NCI-H146 treated with DMSO at 0.1 percent for 48 hours (cell line): Measurements from ENCODE around the gene POSTN.

Experiments
- DNase-seq: peaks from one replicate; lab custom pipeline; 2025; ENCODE audit not compliant: unreplicated experiment; lab: John Stamatoyannopoulos, UW

The POSTN gene, protein sequence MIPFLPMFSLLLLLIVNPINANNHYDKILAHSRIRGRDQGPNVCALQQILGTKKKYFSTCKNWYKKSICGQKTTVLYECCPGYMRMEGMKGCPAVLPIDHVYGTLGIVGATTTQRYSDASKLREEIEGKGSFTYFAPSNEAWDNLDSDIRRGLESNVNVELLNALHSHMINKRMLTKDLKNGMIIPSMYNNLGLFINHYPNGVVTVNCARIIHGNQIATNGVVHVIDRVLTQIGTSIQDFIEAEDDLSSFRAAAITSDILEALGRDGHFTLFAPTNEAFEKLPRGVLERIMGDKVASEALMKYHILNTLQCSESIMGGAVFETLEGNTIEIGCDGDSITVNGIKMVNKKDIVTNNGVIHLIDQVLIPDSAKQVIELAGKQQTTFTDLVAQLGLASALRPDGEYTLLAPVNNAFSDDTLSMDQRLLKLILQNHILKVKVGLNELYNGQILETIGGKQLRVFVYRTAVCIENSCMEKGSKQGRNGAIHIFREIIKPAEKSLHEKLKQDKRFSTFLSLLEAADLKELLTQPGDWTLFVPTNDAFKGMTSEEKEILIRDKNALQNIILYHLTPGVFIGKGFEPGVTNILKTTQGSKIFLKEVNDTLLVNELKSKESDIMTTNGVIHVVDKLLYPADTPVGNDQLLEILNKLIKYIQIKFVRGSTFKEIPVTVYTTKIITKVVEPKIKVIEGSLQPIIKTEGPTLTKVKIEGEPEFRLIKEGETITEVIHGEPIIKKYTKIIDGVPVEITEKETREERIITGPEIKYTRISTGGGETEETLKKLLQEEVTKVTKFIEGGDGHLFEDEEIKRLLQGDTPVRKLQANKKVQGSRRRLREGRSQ

DNA sequence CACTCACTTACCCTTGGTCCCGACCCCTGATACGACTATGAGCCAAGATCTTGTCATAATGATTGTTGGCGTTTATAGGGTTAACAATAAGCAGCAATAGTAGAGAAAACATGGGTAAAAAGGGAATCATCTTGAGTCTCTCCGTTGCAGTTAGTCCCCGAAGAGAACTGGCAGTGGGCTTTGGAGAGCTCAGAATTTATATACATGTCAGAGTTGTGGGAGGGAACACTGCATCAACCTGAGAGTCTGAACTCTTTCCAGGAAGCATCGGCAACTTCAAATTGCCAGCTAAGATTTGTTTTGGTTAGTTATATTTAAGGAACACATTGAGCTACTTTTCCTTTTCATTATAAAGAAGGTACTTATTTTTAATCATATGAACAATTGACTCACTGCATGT, at the start of gene POSTN:
Gene POSTN (minus strand): TSS at position 172 of the 400 bp plus-strand sequence. CDS start 42 bp downstream, at position 130.
- no peak for DNase-seq

GRCh38 chr13:37647031-37647650, 48.6 kb upstream of the POSTN start:
- DNase-seq = no peak

- no peak for DNase-seq
Measured at GRCh38 chr13:37646531-37646930, 48.0 kb upstream of the POSTN start.

- no peak for DNase-seq
Measured at GRCh38 chr13:37645181-37645740, 46.7 kb upstream of the POSTN start.

- DNase-seq = no peak
Measured at GRCh38 chr13:37641391-37641790, 42.8 kb upstream of the POSTN start.

DNA sequence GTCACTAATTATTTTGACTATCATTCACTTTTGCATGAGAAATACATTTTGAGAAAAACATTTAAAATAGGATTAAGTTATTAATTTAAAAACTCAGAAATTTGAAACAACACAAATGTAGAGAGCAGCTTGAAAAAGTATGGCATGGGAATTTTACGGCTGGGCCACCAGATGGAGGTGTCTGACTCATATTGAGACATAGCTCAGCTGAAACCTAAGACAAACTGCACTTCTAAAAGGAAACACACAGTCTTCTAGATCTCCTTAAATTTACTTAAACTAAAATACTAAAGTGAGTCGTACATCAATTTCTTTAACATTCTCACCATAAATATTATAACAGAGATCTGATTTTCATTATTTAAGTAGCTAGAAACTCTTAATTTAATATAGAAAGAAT, 41.9 kb upstream of the POSTN start:
- DNase-seq = no peak

- DNase-seq = no peak
Measured at GRCh38 chr13:37636701-37637100, 38.1 kb upstream of the POSTN start.

- no peak for DNase-seq
Measured at GRCh38 chr13:37632294-37632693, 33.7 kb upstream of the POSTN start.

- DNase-seq = no peak
Measured at GRCh38 chr13:37627428-37627827, 28.9 kb upstream of the POSTN start.

GRCh38 chr13:37621811-37622361, 23.3 kb upstream of the POSTN start:
- no peak for DNase-seq

DNA sequence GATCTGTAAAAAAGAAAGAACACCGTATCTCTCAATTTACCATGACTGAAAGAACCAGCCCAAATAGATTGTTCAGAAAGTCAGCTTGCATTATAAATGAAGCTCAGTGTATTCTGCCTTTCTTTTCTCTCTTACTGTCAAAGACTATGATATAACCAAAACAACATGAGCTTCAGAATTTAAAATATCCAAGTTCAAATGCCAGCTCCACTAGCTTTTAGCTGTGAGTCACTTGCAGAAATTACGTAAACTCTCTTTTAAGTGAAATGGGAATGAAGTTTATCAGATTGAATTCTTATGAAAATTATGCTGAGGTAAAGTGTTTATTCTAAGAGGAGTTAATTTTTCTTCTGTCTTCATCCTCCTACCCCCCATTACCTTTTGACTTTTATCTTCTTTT, 20.0 kb upstream of the POSTN start:
- no peak for DNase-seq

DNA sequence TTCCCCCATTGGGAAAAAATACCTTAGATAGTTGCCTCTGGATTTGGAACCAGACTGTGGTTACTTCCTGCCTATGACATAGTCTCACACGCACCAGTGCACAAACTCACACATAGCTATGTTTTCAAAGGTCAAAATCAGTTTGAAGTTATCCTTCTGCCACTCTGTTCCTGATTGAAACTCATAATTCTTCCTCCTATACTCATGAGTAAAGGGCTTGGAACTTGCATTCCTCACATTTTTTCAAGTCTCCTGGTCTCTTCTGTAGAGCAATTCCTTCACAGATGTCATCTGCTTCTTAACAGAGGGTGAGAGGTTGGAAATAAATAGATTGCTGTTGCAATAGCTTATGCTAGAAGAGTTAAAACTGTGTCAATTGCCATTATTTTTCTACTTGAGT, 18.6 kb upstream of the POSTN start:
- DNase-seq = no peak

DNA sequence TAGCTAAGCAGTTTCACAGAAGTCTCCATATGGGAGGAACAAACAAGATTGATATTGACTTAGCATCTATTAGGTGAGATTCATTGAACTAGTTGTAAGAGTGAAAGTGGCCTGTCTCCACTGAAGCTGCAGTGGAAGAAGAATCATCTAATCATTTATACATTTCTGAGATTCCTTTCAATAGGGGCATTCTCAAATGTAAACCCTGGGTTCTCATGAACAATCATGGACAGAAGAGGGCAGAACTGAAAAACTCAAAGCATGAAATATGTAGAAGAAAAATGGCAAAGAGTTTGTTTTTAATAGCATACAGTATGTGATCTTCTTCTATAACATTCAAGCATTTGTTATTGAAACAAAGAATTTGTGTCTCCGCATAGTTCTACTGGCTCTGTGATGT, 17.6 kb upstream of the POSTN start:
- DNase-seq = no peak

DNA sequence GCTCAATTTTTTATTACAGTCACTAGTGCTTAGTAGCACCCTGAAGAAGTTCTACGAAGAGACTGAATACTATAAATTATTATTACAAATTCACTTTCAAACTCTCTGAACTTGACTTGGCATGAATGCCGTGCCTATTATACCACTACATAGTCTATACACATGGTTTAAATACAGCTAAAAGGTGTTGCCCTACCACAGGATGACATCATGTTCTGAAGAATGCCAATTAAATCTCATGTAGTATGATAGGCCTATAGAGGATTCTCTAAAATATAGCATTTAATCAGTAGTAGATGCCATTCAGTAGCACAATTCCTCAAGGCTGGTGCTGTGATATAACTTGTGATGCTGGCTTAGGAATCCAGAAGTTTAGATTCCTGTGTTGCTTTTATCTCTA, 16.7 kb upstream of the POSTN start:
- DNase-seq = no peak

DNA sequence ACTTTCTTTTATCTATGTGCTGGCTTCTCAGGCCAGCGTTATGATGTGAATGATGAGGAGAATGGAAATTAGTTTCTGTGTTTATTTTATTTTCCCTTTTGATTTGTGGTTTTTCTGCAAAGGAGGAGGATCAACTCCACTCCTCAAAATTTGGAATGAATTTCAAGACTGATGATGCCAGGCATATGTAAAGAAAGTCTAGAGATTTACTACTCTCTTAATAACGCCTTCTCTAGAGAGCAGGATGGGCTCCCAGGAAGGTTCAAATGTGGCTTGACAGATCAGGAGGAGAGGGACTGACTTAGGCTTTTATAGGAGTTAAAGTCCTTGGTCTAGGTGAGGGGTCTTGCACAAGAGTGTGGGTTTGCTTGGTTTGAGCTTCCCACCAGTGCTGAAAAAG, 15.1 kb upstream of the POSTN start:
- no peak for DNase-seq

DNA sequence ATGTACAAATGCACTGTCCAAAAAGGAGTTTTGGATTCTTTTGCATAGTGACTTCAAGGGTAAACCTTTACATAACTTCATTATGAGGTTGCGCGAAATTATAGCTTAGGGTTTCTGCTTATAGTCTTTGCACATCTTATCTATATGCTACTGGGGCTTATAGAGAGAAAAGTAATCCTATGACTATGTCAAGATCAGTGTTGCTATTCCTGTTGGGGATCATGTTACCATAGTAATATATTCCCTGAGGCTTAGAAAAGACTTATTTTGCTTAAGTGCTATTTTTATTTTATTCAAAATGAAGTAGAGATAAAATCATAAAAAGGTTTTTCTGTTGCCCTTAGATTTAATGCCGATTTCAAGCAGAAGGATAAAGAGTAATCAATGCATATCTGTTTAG, 14.7 kb upstream of the POSTN start:
- DNase-seq = no peak

GRCh38 chr13:37608750-37609339, 10.3 kb upstream of the POSTN start:
- no peak for DNase-seq

DNA sequence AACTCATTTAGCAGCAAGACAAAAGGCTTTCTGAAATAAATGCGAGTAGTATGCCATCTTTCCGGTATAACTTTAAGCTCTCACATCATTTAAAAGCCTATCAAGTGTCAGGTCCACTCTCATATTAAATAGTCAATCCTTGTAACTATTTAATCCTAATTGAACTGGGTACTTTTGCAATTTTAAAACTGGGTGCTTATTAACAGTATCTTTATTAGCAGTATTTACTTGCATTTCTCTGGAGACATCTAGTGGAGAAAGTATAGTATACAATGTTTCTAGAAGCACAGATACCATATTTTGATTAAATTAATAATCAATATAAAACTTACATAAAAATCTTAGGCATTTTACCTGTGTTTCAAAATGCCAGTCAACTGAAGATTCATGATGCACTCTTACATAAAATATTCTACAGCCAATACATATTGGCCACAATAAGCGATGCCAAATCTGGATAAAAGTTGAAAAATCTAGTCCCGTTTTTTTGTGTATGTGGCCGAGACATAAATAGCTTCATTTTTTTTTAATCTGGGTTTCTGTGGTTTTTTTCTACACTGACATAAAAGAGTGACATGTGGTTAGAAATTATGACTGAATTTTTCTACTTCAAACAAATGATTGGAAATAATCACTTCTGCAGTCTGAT, 4.3 kb upstream of the POSTN start:
- DNase-seq = no peak

DNA sequence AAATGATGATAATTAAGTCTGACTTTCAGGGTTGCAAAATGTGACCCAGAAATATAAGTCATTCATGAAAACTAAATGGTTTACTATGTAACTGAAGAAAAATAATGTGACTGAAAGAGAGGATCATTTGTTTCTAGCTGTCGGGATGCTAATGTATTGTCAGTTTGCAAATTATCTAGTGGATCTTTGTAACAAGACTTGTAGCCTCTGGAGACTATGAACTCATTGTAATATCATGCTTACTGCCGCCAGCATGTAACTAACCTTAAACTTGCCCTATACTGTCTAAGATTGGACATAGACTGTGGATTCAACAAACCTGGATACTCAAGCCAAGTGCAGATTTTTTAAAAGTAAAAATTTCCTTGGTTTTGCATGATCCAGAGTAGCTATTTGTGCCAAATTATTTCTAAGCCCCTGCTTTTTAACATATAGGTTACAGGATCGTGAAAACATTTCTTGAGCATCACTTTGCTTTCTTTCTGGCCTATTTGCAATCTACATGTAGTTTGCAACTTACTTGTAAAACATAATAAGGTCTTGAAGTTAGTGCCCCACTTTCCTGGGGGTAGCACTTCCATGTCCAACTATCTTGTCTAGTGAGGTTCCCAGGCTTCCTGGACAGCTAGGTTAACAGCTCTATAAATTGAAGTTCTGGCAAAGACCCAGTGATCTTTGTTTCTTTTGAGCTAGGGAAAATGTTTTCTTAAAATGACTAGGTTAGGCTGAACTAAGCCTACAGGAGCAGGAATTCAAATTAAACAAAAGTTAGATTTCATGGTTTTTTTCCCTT, 3.3 kb upstream of the POSTN start:
- no peak for DNase-seq

DNA sequence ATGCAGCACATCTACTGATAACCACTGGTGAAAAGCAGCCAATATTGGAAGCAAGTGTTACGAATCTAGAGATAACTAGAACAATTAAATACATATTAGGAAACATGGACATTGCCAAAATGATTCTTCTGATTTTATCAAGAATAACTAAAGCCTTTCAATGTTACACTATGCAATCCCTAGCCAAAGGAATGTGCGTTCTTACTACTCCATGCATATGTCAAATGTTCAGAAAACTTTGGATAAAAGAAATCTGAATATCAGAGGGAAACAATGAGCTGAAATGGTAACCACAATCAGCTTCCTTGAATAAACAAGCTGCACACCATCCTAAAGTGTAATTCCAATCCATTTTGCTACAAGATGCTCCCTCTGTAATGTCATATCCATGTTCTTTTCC, 951 bp upstream of the POSTN start:
- no peak for DNase-seq
